Loucy (cell line): ENCODE measurements around the gene POLRMT.

Experiments used
- EZH2phosphoT487 ChIP-seq: fragments of 200-600 bp; IDR thresholded peaks from 2 replicates; pipeline ENCODE4 v1.6.1; 2018; ENCODE audit warnings: antibody characterized with exemption, mild to moderate bottlenecking, moderate library complexity, borderline replicate concordance
- TF ChIP-seq, protein P1 (sequence below): fragments of 200-600 bp; sonication (generic); conservative IDR thresholded peaks from 2 replicates; pipeline ENCODE4 v1.5.1; 2014; ENCODE audit warnings: mild to moderate bottlenecking, antibody characterized with exemption, low read length

DNA sequence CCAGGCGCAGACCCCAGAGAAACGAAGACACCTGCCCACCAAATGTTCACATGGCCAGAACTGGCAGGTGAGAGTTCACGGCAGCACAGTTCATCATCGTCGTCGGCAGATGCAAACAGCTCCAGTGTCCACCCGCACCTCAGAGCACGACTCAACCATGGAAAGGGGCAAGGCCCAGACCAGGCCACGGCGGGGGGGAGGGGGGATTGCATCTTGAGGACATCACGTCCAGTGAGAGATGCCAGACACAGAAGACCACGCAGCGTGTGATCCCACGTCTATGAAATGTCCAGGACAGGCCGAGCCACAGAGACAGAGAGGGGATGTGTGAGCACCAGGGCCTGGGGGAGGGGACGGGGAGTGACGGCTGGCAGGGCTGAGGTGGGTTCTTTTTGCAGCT is 22.4 kb upstream of the POLRMT start:
- TF ChIP-seq, protein P1, sequence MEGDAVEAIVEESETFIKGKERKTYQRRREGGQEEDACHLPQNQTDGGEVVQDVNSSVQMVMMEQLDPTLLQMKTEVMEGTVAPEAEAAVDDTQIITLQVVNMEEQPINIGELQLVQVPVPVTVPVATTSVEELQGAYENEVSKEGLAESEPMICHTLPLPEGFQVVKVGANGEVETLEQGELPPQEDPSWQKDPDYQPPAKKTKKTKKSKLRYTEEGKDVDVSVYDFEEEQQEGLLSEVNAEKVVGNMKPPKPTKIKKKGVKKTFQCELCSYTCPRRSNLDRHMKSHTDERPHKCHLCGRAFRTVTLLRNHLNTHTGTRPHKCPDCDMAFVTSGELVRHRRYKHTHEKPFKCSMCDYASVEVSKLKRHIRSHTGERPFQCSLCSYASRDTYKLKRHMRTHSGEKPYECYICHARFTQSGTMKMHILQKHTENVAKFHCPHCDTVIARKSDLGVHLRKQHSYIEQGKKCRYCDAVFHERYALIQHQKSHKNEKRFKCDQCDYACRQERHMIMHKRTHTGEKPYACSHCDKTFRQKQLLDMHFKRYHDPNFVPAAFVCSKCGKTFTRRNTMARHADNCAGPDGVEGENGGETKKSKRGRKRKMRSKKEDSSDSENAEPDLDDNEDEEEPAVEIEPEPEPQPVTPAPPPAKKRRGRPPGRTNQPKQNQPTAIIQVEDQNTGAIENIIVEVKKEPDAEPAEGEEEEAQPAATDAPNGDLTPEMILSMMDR, result no peak
- no peak for TF ChIP-seq EZH2phosphoT487
